GM12874 (cell line): ENCODE measurements around the gene CCDC50.

Experiments
- TF ChIP-seq, protein P1 (sequence below): IDR thresholded peaks from 2 replicates; pipeline ENCODE4 v1.5.1; 2011; ENCODE audit warnings: low read depth, mild to moderate bottlenecking, control low read depth, low read length, moderate library complexity; ENCODE audit not compliant: insufficient read depth

CCDC50 gene

DNA sequence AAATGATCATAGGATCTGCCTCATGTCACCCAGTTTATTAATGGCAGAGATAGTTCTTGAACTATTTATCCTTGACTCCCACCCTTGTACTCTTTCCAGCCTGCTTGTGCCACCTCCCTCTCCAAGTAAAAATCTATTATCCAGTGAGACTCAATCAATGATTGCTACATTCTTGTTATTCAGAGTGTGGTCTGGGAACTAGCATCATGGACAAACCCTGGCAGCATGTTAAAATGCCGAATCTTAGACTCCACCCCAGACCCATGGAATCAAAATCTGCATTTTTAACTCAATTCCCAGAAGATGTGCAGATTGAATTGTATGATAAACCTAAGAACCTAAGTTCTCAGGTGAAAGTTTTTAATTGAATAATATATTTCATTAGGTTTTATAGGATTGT, 97.1 kb downstream of the CCDC50 start:
- TF ChIP-seq, protein P1, sequence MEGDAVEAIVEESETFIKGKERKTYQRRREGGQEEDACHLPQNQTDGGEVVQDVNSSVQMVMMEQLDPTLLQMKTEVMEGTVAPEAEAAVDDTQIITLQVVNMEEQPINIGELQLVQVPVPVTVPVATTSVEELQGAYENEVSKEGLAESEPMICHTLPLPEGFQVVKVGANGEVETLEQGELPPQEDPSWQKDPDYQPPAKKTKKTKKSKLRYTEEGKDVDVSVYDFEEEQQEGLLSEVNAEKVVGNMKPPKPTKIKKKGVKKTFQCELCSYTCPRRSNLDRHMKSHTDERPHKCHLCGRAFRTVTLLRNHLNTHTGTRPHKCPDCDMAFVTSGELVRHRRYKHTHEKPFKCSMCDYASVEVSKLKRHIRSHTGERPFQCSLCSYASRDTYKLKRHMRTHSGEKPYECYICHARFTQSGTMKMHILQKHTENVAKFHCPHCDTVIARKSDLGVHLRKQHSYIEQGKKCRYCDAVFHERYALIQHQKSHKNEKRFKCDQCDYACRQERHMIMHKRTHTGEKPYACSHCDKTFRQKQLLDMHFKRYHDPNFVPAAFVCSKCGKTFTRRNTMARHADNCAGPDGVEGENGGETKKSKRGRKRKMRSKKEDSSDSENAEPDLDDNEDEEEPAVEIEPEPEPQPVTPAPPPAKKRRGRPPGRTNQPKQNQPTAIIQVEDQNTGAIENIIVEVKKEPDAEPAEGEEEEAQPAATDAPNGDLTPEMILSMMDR = no peak

DNA sequence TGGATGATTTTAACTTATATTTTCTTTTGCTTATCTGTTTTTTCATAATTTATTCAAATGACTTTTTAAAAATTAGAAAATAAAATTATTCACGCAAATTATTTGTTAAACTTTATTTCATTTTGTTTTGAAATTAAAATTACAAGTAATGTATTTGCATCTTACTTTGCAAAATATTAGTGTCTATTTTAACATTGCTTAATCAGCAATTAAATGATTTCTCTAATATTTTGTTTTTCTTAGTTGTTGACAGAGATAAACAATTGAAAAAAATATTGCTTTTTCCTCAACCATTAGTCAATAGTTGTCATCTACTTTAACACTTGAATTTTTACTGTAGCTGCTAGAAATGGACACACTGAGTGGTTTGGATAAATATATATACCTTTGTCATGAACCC, 99.0 kb downstream of the CCDC50 start:
- TF ChIP-seq, protein P1 = no peak

DNA sequence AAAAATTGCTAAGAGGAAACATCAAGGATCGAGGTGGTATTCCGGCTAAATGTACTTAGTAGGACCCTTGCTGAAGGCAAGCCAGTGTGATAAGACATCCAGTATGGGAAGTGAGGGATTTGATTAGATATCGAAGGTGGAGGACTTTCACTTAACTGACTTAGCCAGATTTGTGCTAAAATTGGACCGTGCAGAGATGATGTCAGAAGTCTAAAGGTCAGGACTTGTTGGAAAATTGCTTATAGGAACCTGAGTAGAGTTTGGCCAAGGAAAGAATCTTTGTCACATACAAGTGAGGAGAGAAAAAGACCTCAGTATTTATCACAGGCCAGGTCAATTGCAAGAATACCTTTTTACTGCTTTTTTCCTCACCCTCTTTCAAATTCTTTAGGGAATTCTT, 100.9 kb downstream of the CCDC50 start:
- TF ChIP-seq, protein P1 = no peak

DNA sequence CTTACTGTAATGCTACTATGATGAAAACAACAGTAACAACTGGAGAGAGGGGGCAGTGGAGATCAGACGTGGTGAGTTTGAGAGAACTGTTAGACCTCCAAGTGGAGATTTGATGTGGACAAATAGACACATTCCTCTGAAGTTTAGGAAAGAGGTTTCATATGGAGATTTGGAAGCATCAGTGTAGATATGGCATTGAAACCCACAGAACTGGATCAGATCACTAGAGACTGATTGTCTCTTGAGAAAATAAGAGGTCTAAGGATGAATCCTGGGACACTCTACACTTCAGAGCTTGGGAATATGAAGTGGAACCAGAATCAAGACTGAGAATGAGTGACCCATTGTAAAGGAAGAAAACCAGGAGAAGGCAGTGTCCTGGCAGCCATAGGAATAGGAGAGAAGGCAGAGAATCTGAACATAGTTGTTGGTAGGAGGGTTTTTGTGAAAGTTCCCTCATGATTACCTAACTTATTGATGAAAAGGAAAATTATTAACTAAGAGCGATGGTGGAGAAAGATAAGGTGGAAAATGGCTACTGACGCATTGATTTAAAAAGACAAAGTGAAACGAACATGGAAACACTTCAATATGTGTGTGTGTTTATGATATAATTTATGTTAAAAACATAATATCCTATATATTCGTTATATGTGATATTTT, 102.1 kb downstream of the CCDC50 start:
- TF ChIP-seq, protein P1 = no peak

DNA sequence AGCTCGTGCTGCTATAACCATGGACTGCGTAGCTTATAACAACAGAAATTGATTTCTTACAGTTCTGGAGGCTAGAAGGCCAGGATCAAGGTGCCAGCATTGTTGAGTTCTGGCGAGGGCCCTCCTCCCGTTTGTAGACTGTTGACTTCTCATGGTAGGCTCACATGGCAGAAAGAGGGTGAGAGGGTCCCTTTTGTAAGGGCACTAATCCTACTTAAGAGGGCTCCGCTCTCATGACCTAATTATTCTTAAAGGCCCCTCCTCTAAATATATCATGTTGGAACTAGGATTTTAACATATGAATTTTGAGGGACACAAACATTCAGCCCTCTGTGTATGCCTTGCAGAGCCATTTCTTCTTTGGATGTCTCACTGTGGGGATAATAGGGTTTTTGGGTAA, 103.0 kb downstream of the CCDC50 start:
- TF ChIP-seq, protein P1 = no peak

DNA sequence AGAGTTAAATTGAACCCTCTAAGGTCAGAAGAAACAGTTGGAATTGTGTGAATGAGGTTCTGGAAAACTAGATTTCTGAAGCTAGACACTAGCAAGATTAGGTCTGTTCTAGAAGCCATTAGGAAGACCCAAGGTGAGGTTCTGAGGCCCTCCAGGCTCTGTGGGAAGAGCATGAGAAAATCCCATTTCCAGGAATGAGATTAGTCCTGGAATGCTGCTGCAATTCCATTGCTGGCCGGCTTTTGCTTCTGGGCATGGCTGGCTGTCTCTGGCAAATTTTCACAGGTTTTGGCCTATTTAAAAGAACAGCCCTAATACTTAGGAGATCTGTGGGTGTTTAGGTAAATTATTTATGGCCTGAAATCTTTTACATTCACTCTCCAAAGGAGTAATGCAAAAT, 104.8 kb downstream of the CCDC50 start:
- TF ChIP-seq, protein P1 = no peak

DNA sequence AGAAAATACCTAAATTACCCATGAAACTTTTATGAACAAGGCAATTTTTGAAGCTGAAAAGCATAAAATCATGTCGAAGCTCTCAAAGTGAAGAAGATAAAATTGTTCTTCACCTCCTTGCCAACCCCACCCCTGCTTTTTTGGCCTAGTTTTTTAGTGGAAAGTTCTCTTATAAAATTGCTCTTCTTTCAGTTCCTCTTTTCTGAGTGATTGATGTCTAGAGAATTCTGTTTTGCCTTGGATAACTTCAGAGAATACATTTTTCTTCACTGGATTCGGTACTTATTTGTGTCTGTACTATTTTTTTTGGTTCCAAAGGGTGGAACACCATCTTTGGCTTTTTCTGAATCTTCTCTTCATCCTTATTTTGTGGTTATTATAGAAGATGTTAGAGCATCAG, 106.8 kb downstream of the CCDC50 start:
- TF ChIP-seq, protein P1 = no peak
